ENCODE measurements around the gene C5orf52.
"Not testable (repeated sequence)": the region's sequence is repeated elsewhere in the genome, so short reads cannot be mapped to it uniquely, and the experiment has no call there.

Gene C5orf52

GRCh38 chr5:157680239-157680638 is 8.9 kb downstream of the C5orf52 start:
- TF ChIP-seq, protein P1, sequence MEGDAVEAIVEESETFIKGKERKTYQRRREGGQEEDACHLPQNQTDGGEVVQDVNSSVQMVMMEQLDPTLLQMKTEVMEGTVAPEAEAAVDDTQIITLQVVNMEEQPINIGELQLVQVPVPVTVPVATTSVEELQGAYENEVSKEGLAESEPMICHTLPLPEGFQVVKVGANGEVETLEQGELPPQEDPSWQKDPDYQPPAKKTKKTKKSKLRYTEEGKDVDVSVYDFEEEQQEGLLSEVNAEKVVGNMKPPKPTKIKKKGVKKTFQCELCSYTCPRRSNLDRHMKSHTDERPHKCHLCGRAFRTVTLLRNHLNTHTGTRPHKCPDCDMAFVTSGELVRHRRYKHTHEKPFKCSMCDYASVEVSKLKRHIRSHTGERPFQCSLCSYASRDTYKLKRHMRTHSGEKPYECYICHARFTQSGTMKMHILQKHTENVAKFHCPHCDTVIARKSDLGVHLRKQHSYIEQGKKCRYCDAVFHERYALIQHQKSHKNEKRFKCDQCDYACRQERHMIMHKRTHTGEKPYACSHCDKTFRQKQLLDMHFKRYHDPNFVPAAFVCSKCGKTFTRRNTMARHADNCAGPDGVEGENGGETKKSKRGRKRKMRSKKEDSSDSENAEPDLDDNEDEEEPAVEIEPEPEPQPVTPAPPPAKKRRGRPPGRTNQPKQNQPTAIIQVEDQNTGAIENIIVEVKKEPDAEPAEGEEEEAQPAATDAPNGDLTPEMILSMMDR (IDR thresholded peaks at IDR 0.05; ENCODE audit: low read depth, low read length), result no peak
- DNase-seq (ENCODE audit: extremely low read depth, low read depth), result no peak

- DNase-seq (ENCODE audit: extremely low read depth, low read depth), result no peak
- TF ChIP-seq, protein P1 (IDR thresholded peaks at IDR 0.05; ENCODE audit: low read depth, low read length), result no peak
Measured at GRCh38 chr5:157681048-157681447, 9.7 kb downstream of the C5orf52 start.

DNA sequence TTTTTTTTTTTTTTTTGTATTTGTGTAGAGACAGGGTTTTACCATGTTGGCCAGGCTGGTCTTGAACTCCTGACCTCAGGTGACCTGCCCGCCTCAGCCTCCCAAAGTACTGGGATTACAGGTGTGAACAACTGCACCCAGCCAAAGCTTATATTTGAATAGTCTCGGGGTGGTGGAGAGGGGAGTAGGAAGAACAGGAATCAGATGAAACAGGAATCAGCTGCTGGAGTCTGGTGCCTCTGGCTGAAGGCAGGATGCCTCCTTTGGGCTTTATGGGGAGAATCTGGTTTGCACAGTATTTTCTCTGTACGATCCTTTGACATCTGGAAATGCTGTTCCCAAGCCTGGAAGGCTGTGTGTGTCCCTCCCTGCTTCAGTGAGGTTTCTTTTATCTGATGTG is 10.9 kb downstream of the C5orf52 start:
- TF ChIP-seq, protein P1 (IDR thresholded peaks at IDR 0.05; ENCODE audit: low read depth, low read length), result no peak
- DNase-seq (ENCODE audit: extremely low read depth, low read depth), result no peak

- DNase-seq (ENCODE audit: extremely low read depth, low read depth), result not testable (repeated sequence)
Measured at GRCh38 chr5:157686276-157687197, 15.2 kb downstream of the C5orf52 start.

DNA sequence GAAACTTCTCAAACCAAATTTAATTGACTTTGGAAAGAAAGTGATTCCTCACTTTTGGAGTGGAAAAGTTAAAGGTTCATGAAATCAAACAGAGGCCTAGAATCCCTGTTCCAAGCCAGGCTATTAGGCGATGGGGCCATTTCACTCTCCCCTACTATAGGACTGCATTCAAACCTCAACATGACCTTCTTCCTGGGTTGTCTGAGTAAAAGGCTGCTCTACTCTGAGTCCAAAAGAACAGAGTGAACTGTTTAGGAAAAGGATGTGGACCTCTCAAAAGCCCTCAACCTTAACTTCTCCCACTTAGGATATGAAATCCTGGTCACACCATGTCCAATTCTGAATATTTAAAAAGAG is 15.8 kb downstream of the C5orf52 start:
- TF ChIP-seq, protein P1 (IDR thresholded peaks at IDR 0.05; ENCODE audit: low read depth, low read length), result no peak
- DNase-seq (ENCODE audit: extremely low read depth, low read depth), result no peak

DNA sequence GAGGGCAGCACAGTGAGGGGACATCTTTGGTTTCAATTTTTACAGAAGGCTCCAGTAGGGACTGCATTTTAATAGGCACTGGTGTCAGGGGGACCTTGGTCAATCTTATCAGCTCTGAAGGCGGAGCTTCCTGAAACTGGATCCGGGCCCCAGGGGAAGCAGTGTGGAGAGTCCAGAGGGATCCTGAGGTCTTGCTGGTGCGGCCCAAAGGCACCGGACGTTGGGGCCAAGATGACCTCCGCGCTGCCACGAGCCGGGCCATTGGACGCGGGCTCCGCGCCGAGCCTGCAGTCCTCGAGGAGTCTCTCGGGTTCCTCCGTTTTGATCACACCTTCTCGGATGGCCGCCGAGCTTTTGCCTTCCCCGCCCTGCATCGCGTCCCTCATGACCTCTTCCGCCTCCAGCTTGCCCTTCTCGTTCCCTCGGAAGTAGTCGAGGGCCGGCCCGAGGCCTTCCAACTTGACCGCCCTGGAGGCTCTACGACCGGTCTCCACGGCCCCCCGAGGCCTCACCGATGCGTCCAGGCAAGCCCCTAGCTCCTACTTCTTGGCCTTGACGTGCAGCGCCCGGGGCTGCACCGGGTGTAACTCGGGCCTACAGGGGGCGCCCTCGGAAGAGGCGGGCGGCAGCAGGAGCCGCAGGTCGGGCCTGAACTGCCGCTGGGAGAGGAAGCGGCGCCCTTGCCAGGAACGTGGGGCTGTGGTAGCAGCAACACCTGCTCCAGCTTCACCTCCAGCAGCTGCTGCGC is 18.8 kb downstream of the C5orf52 start:
- TF ChIP-seq, protein P1 (IDR thresholded peaks at IDR 0.05; ENCODE audit: low read depth, low read length), result no peak
- DNase-seq (ENCODE audit: extremely low read depth, low read depth), result no peak

- TF ChIP-seq, protein P1 (IDR thresholded peaks at IDR 0.05; ENCODE audit: low read depth, low read length), result no peak
- DNase-seq (ENCODE audit: extremely low read depth, low read depth), result no peak
Measured at GRCh38 chr5:157690690-157691433, 19.5 kb downstream of the C5orf52 start.

DNA sequence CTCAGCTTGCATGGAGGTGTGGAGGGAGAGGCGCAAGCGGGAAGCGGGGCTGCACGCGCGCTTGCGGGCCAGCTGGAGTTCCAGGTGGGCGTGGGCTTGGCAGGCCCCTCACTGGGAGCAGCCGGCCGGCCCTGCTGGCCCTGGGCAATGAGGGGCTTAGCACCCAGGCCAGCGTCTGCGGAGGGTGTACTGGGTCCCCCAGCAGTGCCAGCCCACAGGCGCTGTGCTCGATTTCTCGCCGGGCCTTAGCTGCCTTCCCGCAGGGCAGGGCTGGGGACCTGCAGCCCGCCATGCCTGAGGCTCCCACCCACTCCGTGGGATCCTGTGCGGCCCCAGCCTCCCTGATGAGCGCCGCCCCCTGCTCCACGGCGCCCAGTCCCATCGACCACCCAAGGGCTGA is 22.5 kb downstream of the C5orf52 start:
- not testable (repeated sequence) for DNase-seq (ENCODE audit: extremely low read depth, low read depth)

- DNase-seq (ENCODE audit: extremely low read depth, low read depth), result not testable (repeated sequence)
Measured at GRCh38 chr5:157696154-157696553, 24.8 kb downstream of the C5orf52 start.

- not testable (repeated sequence) for DNase-seq (ENCODE audit: extremely low read depth, low read depth)
Measured at GRCh38 chr5:157698674-157699073, 27.3 kb downstream of the C5orf52 start.

Measured in AG09319 (cell line).